ENCODE data around the gene CACNA2D2. TPM values are rescaled to one million over a fixed set of nuclear protein-coding genes. Genes with fewer than 3 reads are reported as not detected.
A peak's percentile ranks its signal among the peaks of the same experiment; 100 is the strongest.

CACNA2D2 gene
- total and polyA plus RNA-seq, 2 of the 13 experiments (the other 11 are each of a cell fraction or from before 2014, with no cell fraction given), result not detected

GRCh38 chr3:50320853-50321335 lies 182.5 kb downstream of the CACNA2D2 start (continued):
- TF ChIP-seq ZNF431 (CRISPR knock-in tag; IDR thresholded peaks at IDR 0.05; ENCODE audit: borderline replicate concordance, low read depth) (no peak), NFYC (CRISPR knock-in tag; IDR thresholded peaks at IDR 0.05) (no peak), MXD1 (CRISPR knock-in tag; IDR thresholded peaks at IDR 0.05) (peak; percentile 59; the same call in 1 of the 2 replicates), PHF20 (CRISPR knock-in tag; IDR thresholded peaks at IDR 0.05) (no peak), YEATS2 (CRISPR knock-in tag; IDR thresholded peaks at IDR 0.05; ENCODE audit: borderline replicate concordance) (no peak), ZNF124 (CRISPR knock-in tag; IDR thresholded peaks at IDR 0.05) (no peak), RXRB (CRISPR knock-in tag; IDR thresholded peaks at IDR 0.05; ENCODE audit: borderline replicate concordance) (no peak), HOXA3 (CRISPR knock-in tag; IDR thresholded peaks at IDR 0.05) (no peak), LBX2 (CRISPR knock-in tag; IDR thresholded peaks at IDR 0.05; ENCODE audit: borderline replicate concordance) (no peak), ZNF260 (CRISPR knock-in tag; IDR thresholded peaks at IDR 0.05; ENCODE audit: borderline replicate concordance, low read depth) (no peak), KLF6 (CRISPR knock-in tag; IDR thresholded peaks at IDR 0.05) (peak; percentile 39; the same call in 1 of the 2 replicates), TSC22D2 (CRISPR knock-in tag; IDR thresholded peaks at IDR 0.05; ENCODE audit: borderline replicate concordance) (no peak), GMEB1 (CRISPR knock-in tag; IDR thresholded peaks at IDR 0.05; ENCODE audit: borderline replicate concordance) (no peak), ZNF597 (CRISPR knock-in tag; IDR thresholded peaks at IDR 0.05) (no peak), SIN3B (IDR thresholded peaks at IDR 0.05; ENCODE audit: low read length) (no peak), SRF (IDR thresholded peaks at IDR 0.05; ENCODE audit: low read depth, low read length) (no peak), SMAD9 (CRISPR knock-in tag; IDR thresholded peaks at IDR 0.05) (no peak), ZHX2 (IDR thresholded peaks at IDR 0.05; ENCODE audit: low read depth) (no peak), ZHX2 (CRISPR knock-in tag; IDR thresholded peaks at IDR 0.05; ENCODE audit: borderline replicate concordance) (no peak), ZSCAN22 (CRISPR knock-in tag; IDR thresholded peaks at IDR 0.05) (no peak)

All from HepG2 (cell line).